Natural killer cell treated with Interleukin-12 subunit alpha and Interleukin-12 subunit beta and Interleukin-15 and Interleukin-18, amount 100 ng/mL, for 72 hours (primary cell): ENCODE measurements around the gene ZCCHC14. TPM values are rescaled to one million over a fixed set of nuclear protein-coding genes. Genes with fewer than 3 reads are reported as not detected.
"Not testable (repeated sequence)": the region's sequence is repeated elsewhere in the genome, so short reads cannot be mapped to it uniquely, and the experiment has no call there.

ENCODE experiments used
- ATAC-seq, 2 donors: fragments of 150-1000 bp; cut with Tn5 transposase in 1 of 2; sonication (Bioruptor Pico), chemical (Tn5 transposase) in 1 of 2; 2 replicates each; pipeline ENCODE4 v1.10.0; 2021
- DNase-seq: peaks from one replicate; pipeline ENCODE4 v3.0.0; 2022; ENCODE audit warnings: low spot score
- H3K27ac Mint-ChIP-seq, 2 donors: 1 replicate in 1 of 2; 2 replicates in 1 of 2; pipeline ENCODE4 v1.8.0; 2022; ENCODE audit warnings: mixed read lengths in 2 of 2, mild to moderate bottlenecking in 1 of 2, moderate library complexity in 1 of 2
- H3K27me3 Mint-ChIP-seq, 2 donors: 1 replicate in 1 of 2; 2 replicates in 1 of 2; pipeline ENCODE4 v1.8.0; 2022; ENCODE audit warnings: mixed read lengths in 2 of 2
- H3K36me3 Mint-ChIP-seq: one replicate; pipeline ENCODE4 v1.8.0; 2022; ENCODE audit warnings: mixed read lengths
- H3K4me1 Mint-ChIP-seq, 2 donors: 1 replicate in 1 of 2; 2 replicates in 1 of 2; pipeline ENCODE4 v1.8.0; 2022; ENCODE audit warnings: low read depth in 2 of 2, mixed read lengths in 2 of 2, mild to moderate bottlenecking in 1 of 2
- H3K4me3 Mint-ChIP-seq: one replicate; pipeline ENCODE4 v1.8.0; 2022; ENCODE audit warnings: mixed read lengths
- H3K9me3 Mint-ChIP-seq: 2 replicates; pipeline ENCODE4 v1.8.0; 2022; ENCODE audit warnings: mixed read lengths
- total RNA-seq, 2 donors: library from RNA; stranded (reverse); gene quantifications; one replicate each; pipeline ENCODE4 v1.2.3, GENCODE V29; 2022

Gene ZCCHC14
- total RNA-seq, 2 donors from 2014 or later = 15.7 to 15.9 TPM

DNA sequence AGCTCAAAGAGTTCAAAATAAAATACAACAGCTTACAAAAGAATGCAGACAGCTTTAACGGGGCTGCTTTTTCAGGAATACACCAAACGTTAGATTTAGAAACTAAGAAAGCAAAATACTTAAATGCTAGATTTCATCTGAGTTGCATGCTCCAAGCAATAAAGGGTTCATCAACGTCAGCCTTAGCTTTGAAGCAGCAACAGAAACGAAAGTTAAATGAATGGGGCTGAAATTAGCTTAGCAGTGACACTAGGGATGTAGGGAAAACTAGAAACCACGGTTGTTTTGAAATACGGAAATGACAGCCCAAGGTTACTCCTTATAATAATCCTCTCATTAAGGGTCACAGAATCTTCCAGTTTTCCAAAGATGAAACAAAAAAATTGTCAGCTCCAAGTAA is 3.9 kb downstream of the ZCCHC14 start:
- Mint-ChIP-seq H3K4me3 (peak overlapping the region; percentile 88), H3K4me1 (peaks cover 61 to 75% of the 10 kb centered on the region in 2 donors)
- H3K9me3 Mint-ChIP-seq, H3K27ac Mint-ChIP-seq, ATAC-seq, H3K36me3 Mint-ChIP-seq, DNase-seq, H3K27me3 Mint-ChIP-seq: not testable (repeated sequence)

DNA sequence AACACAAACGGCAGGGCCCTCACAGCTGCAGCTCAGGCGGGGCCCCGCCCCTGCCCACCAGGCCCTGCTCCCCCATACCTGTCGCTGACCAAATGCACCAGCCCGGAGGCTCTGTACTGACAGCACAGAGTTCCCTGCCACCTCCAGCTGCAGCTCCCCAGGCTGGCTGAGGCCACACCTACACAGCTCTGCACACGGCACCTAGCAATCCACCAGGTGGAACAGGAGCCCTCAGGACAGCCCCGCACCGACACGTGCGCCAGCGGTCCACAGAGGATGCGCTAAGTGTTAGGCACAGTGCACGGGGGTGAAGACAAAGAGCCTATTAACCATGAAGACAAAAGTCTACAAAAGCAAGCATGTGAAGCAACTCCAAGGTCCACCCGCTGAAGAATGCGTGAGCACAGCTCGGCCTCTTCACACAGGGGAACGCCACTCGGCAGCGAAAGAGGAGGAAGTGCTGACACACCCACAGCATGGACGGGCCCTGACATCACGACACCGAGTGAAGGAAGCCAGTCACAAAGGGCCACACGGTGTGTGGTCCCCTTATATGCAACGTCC is 5.4 kb downstream of the ZCCHC14 start:
- Mint-ChIP-seq H3K36me3 (no peaks in the 10 kb centered on the region), H3K9me3 (no peaks in the 10 kb centered on the region), H3K4me1 (peaks cover 63 to 70% of the 10 kb centered on the region in 2 donors), H3K4me3 (no peak overlapping the region), H3K27me3 (no peaks in the 10 kb centered on the region), H3K27ac (no peak overlapping the region)
- ATAC-seq (no peak), DNase-seq (no peak)

DNA sequence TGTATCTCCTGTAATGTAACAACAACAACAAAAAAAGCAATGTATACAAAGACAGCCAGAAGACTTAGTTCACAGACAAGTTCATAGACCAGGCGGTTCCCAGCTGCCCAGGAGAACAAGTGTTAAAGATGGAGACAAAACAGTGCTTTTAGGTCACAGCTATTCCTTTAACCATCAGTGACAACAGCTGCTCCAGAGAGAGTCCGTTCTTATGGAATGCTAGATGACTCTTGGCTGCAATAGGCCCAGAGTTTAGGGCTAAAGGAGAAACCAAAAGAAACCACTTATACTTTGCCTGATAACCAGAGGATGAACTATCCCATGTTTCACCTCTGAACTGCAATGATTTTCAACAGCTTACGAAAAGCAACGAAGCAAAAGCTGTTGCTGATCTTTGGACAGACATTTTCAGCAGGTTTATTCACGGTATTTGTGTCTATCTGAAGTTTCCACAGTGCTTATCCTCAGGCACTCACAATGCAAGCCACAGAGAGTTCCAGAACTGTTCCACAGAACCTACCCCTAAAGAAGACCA is 6.0 kb downstream of the ZCCHC14 start:
- Mint-ChIP-seq H3K27ac (peak overlapping the region in 1 of 2 donors; percentile 60), H3K4me3 (no peak overlapping the region), H3K36me3 (no peaks in the 10 kb centered on the region), H3K27me3 (no peaks in the 10 kb centered on the region), H3K9me3 (no peaks in the 10 kb centered on the region), H3K4me1 (peaks cover 69 to 76% of the 10 kb centered on the region in 2 donors)
- ATAC-seq (no peak), DNase-seq (no peak)

DNA sequence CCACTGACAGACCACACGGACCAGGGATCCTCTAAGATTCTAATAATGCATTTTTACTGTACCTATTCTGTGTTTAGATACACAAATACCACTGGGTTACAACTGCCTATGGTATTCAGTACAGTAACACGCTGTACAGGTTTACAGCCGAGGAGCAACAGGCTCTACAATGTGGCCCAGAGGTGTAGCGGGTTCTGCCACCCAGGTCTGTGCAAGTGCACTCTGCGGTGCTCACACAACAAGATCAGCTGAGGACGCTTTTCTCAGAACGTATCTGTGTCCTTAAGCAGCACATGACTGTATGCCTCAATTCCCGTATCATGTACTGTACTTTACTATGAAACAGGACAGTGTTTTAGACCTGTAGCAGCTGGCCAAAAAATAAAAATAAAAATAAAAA is 6.5 kb downstream of the ZCCHC14 start:
- no peaks in the 10 kb centered on the region for H3K9me3 Mint-ChIP-seq
- H3K4me1 Mint-ChIP-seq = peaks cover 67 to 75% of the 10 kb centered on the region in 2 donors
- ATAC-seq (no peak), DNase-seq (no peak)
- peak overlapping the region; percentile 41 for H3K4me3 Mint-ChIP-seq
- H3K27me3 Mint-ChIP-seq = no peaks in the 10 kb centered on the region
- no peaks in the 10 kb centered on the region for H3K36me3 Mint-ChIP-seq
- peak overlapping the region; percentile 13 to 60 for H3K27ac Mint-ChIP-seq

DNA sequence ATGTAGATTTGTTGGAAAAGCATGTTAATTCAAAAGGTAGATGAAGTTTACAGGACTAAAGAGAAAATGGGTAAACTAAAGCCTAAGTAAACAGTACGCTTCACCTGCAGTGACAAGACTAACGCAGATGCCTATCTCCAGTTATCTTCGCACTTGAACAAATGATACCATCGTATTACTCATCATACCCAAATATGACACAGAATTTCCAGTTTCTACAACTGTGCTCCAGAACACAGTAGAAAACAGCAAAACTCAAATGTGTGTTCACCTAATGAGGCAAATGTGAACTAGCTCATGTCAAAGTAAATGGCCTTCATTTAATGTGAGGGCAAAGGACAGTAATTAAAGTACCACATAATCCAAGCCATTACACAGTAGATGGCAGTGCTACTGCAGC is 7.0 kb downstream of the ZCCHC14 start:
- peak overlapping the region; percentile 13 to 60 for H3K27ac Mint-ChIP-seq
- DNase-seq, H3K27me3 Mint-ChIP-seq, H3K36me3 Mint-ChIP-seq, H3K9me3 Mint-ChIP-seq: not testable (repeated sequence)
- H3K4me3 Mint-ChIP-seq = peak overlapping the region; percentile 41
- peaks cover 65 to 70% of the 10 kb centered on the region in 2 donors for H3K4me1 Mint-ChIP-seq
- ATAC-seq = peak in 1 of 2 donors; percentile 48

DNA sequence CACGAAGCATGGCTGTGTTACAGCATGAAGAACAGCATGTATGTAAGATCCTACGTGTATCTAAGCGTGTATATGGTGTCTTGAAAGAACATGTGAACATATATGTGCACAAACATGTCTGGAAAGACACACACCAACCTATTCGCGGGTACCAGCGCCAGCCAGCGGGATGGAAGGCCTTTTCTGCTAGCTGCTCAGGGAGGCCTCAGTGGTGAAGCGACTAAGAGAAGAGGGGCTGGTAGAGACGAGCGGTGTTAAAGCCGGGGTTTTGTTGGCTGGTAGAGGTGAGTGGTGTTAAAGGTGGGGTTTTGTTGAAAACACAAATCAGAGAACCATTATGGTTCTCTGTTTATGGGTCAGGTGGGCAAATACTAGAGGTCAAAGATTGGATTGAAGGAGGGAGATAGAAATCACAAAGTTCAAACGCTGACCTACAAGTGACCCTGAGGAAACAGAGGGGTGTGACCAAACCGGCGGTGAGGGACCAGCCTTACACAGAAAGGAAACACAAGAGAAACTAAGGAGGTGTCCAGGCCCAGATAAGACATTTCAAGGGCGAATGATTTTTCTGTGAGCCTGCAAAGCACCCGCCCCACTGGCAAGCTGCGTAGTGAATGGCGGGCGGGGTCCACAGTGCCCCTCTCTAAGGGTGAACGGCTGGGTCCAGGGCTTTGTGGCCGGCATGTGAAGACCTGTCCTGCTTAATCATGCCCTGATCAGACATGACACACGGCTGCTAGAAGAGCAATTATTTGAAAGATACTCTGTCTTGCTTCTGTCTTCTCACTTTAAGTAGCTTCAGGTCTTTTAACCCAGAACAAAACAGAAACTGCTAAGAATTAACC is 8.1 kb downstream of the ZCCHC14 start:
- Mint-ChIP-seq H3K4me3 (peak overlapping the region; percentile 41), H3K27me3 (no peaks in the 10 kb centered on the region), H3K27ac (peak overlapping the region; percentile 13 to 60), H3K9me3 (no peaks in the 10 kb centered on the region), H3K36me3 (no peaks in the 10 kb centered on the region), H3K4me1 (peaks cover 57 to 59% of the 10 kb centered on the region in 2 donors)
- DNase-seq = no peak
- ATAC-seq = peak in 1 of 2 donors; percentile 15

DNA sequence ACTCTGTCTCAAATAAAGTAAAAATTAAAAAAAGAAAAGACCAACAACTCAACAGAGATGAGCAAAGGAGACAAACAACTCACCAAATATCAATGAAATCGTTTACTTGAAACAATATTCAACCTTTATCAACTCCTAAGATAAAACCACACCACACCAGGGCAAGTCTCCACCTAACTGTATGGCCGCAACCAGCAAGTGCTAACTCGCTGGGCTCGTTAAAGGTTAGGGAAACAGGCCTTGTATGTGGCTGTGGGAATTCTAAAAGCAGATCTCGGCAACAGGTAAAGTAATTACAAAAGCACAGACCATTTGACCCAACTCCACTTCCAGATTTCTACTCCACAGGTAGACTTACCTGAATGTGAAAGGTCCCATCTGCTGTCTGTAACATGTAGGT is 9.3 kb downstream of the ZCCHC14 start:
- no peaks in the 10 kb centered on the region for H3K9me3 Mint-ChIP-seq
- ATAC-seq (no peak), DNase-seq (no peak)
- H3K36me3 Mint-ChIP-seq = no peaks in the 10 kb centered on the region
- no peaks in the 10 kb centered on the region for H3K27me3 Mint-ChIP-seq
- no peak overlapping the region for H3K4me3 Mint-ChIP-seq
- H3K27ac Mint-ChIP-seq = peak overlapping the region; percentile 13 to 60
- peaks cover 49 to 50% of the 10 kb centered on the region in 2 donors for H3K4me1 Mint-ChIP-seq

DNA sequence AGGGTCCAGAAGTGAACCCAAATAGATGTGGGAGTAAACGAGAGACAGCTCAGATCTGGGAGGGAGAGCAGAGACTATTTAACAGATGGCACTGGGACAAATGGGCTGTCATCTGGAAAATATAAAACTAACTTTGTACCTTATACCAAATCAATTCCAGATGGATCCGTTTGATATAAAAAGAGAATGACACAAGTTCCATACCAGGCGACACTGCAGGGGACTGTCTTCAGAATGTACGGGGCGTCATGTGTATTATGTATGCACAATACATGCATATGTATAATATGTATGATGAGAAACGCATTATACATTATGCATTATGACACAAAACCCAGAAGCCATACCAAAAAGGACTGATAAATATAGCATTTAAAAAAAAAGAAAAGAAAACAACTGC is 10.2 kb downstream of the ZCCHC14 start:
- H3K36me3 Mint-ChIP-seq, DNase-seq, H3K9me3 Mint-ChIP-seq, H3K27ac Mint-ChIP-seq, H3K27me3 Mint-ChIP-seq, H3K4me3 Mint-ChIP-seq, ATAC-seq: not testable (repeated sequence)
- peaks cover 48 to 54% of the 10 kb centered on the region in 2 donors for H3K4me1 Mint-ChIP-seq

DNA sequence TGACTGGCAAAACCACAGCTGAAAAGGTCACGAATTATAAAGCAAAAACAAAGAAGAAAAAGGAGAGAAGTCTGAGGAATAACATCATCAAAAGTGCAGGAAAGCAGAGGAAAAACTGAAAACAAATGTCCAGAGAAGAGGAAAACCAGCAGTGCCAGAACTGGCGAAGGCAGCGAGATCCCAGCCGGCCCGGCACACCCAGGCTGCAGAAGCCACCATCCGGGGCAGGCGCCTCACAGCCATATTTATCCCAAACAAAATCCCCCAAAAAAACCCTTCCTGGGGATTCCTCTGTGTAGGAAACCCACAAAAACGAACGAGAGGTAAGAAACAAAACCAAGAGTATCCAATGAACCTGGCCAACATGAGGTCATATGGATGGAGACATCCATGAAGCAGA is 10.6 kb downstream of the ZCCHC14 start:
- Mint-ChIP-seq H3K4me3 (no peak overlapping the region), H3K36me3 (no peaks in the 10 kb centered on the region), H3K27ac (peak overlapping the region in 1 of 2 donors; percentile 24), H3K27me3 (no peaks in the 10 kb centered on the region), H3K9me3 (no peaks in the 10 kb centered on the region), H3K4me1 (peaks cover 44 to 51% of the 10 kb centered on the region in 2 donors)
- DNase-seq (no peak), ATAC-seq (no peak)

DNA sequence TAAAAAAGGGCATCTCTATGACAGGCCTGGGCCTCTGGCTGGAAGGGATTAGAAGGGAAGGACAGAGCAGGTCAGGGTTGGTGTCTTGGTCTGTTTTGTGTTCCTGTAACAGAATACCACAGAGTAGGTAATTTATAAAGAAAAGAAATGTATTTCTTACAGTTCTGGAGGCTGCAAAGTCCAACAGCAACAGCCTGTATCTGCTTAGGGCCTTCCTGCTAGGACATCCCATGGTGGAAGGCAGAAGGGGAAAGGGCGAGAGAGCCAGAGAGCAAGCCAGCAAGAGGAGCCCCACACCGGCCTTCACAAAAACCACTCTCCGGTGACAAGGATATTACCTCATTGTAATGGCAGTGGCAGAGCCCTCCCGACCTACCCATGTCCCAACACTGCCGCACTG is 11.1 kb downstream of the ZCCHC14 start:
- peak overlapping the region in 1 of 2 donors; percentile 24 for H3K27ac Mint-ChIP-seq
- H3K27me3 Mint-ChIP-seq, DNase-seq, H3K9me3 Mint-ChIP-seq, ATAC-seq, H3K36me3 Mint-ChIP-seq, H3K4me3 Mint-ChIP-seq: not testable (repeated sequence)
- H3K4me1 Mint-ChIP-seq = peaks cover 39 to 48% of the 10 kb centered on the region in 2 donors

DNA sequence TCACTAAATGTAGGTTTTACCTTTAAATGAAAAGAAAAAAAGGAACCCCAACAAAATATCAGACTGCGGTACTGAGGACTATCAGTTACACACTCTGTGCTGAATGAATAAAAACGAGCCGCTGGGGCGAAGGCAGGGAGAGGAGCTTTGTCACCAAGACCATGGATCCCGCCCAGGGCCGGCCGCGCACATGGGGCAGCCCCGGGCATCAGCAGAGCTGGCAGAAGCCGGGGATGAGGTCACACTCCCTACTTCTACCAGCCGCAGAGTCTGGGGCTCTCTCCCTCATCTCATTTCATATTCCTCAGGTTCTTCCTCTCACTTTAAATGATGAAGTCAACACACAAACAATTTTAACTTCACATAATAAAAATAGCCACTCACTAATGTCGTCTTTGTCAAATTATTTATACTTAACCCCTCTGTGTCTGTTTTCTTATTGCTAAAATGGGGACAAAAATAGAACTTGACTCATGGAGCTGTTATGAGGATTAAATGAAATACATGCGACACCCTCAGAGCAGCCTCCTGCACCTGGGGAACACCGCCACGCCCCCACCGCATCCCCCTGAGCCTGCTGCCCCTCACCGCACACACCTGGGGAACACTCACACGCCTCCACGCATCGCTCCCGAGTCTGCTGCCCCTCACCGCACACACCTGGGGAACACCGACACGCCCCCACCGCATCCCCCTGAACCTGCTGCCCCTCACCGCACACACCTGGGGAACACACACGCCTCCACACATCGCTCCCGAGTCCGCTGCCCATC is 15.4 kb downstream of the ZCCHC14 start:
- DNase-seq, ATAC-seq, H3K9me3 Mint-ChIP-seq, H3K27me3 Mint-ChIP-seq, H3K4me3 Mint-ChIP-seq, H3K36me3 Mint-ChIP-seq: not testable (repeated sequence)
- peak overlapping the region in 1 of 2 donors; percentile 9 for H3K27ac Mint-ChIP-seq
- peaks cover 16 to 31% of the 10 kb centered on the region in 2 donors for H3K4me1 Mint-ChIP-seq

DNA sequence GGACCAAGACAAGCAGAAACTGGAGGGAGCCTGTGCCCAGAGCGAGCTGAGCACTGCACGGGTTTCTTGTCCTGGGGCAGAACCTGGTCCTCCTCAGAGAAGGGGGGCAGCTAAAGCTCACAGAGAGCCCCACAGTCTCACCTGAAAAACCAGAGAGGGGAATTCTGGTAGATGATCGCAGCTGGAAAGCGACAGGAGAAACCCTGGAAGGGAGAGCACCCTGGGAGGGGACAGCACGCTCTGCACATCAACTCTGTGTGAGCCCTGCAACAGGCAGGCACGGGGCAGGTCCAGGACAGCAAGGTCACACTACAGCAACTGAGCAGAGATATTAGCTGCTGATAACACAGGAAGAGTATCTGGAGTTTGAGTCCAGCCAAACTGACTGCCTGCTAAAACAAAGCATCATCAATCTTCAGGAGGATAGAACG is 18.2 kb downstream of the ZCCHC14 start:
- Mint-ChIP-seq H3K9me3 (no peaks in the 10 kb centered on the region), H3K27me3 (no peaks in the 10 kb centered on the region), H3K27ac (peak overlapping the region in 1 of 2 donors; percentile 20), H3K36me3 (no peaks in the 10 kb centered on the region), H3K4me3 (no peak overlapping the region), H3K4me1 (peaks cover 13 to 24% of the 10 kb centered on the region in 2 donors)
- ATAC-seq (no peak), DNase-seq (no peak)

DNA sequence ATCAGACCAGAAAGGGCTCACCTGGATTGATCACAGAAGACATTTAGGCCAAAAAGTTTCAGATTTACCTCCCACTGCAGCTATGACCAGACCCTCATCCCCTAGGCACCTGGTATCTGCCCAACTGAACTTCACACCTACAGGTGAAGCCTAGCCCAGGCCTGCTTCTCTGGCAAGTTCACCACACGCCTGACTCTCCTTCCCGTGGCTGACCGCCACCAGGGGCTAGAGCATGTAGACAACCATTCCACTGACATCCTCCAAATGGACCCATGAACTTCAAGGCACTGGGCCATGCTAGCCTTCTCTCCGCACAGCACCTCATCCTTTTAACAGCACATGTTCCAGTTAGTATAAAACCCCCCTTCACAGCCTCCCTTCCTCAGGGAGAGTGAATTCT is 18.8 kb downstream of the ZCCHC14 start:
- no peak for ATAC-seq
- Mint-ChIP-seq H3K4me3 (no peak overlapping the region), H3K27me3 (no peaks in the 10 kb centered on the region), H3K9me3 (no peaks in the 10 kb centered on the region), H3K27ac (no peak overlapping the region), H3K36me3 (no peaks in the 10 kb centered on the region), H3K4me1 (peaks cover 13 to 24% of the 10 kb centered on the region in 2 donors)
- no peak for DNase-seq
